CD4-positive, alpha-beta T cell treated with Interferon gamma for 1 hour (primary cell): ENCODE measurements around the gene NRXN3.
"Not testable (repeated sequence)": the region's sequence is repeated elsewhere in the genome, so short reads cannot be mapped to it uniquely, and the experiment has no call there.

ENCODE experiments used
- DNase-seq: peaks from one replicate; pipeline ENCODE4 v3.0.0-alpha.2; 2020

The NRXN3 gene

GRCh38 chr14:79100578-79100977 is 930.4 kb downstream of the NRXN3 start:
- no peak for DNase-seq

- DNase-seq = no peak
Measured at GRCh38 chr14:79101388-79101787, 931.2 kb downstream of the NRXN3 start.

- DNase-seq = no peak
Measured at GRCh38 chr14:79103764-79104163, 933.6 kb downstream of the NRXN3 start.

- DNase-seq = not testable (repeated sequence)
Measured at GRCh38 chr14:79110564-79110963, 940.4 kb downstream of the NRXN3 start.

- no peak for DNase-seq
Measured at GRCh38 chr14:79111987-79112501, 941.9 kb downstream of the NRXN3 start.

- no peak for DNase-seq
Measured at GRCh38 chr14:79117561-79117960, 947.4 kb downstream of the NRXN3 start.

- no peak for DNase-seq
Measured at GRCh38 chr14:79118291-79118690, 948.1 kb downstream of the NRXN3 start.

- DNase-seq = no peak
Measured at GRCh38 chr14:79134361-79134760, 964.2 kb downstream of the NRXN3 start.

- no peak for DNase-seq
Measured at GRCh38 chr14:79136071-79137044, 966.2 kb downstream of the NRXN3 start.

GRCh38 chr14:79137045-79137430 is 966.9 kb downstream of the NRXN3 start:
- DNase-seq = no peak

GRCh38 chr14:79137836-79138235 is 967.7 kb downstream of the NRXN3 start:
- no peak for DNase-seq

GRCh38 chr14:79144896-79145295 is 974.7 kb downstream of the NRXN3 start:
- no peak for DNase-seq

- DNase-seq = no peak
Measured at GRCh38 chr14:79150226-79150625, 980.1 kb downstream of the NRXN3 start.

- DNase-seq = no peak
Measured at GRCh38 chr14:79157369-79157768, 987.2 kb downstream of the NRXN3 start.

- DNase-seq = no peak
Measured at GRCh38 chr14:79161571-79161970, 991.4 kb downstream of the NRXN3 start.

- DNase-seq = no peak
Measured at GRCh38 chr14:79162833-79163232, 992.7 kb downstream of the NRXN3 start.

GRCh38 chr14:79165471-79166090 is 995.4 kb downstream of the NRXN3 start:
- DNase-seq = no peak

- no peak for DNase-seq
Measured at GRCh38 chr14:79166171-79166570, 996.0 kb downstream of the NRXN3 start.

GRCh38 chr14:79167957-79168356 is 997.8 kb downstream of the NRXN3 start:
- no peak for DNase-seq

- no peak for DNase-seq
Measured at GRCh38 chr14:79175671-79176070, 1005.5 kb downstream of the NRXN3 start.

GRCh38 chr14:79177106-79177505 is 1006.9 kb downstream of the NRXN3 start:
- DNase-seq = no peak

- no peak for DNase-seq
Measured at GRCh38 chr14:79178719-79179118, 1008.5 kb downstream of the NRXN3 start.

- DNase-seq = no peak
Measured at GRCh38 chr14:79179985-79180384, 1009.8 kb downstream of the NRXN3 start.

GRCh38 chr14:79180656-79181055 is 1010.5 kb downstream of the NRXN3 start:
- DNase-seq = no peak
